ENCODE results near the gene PTH2.

PTH2 gene

DNA sequence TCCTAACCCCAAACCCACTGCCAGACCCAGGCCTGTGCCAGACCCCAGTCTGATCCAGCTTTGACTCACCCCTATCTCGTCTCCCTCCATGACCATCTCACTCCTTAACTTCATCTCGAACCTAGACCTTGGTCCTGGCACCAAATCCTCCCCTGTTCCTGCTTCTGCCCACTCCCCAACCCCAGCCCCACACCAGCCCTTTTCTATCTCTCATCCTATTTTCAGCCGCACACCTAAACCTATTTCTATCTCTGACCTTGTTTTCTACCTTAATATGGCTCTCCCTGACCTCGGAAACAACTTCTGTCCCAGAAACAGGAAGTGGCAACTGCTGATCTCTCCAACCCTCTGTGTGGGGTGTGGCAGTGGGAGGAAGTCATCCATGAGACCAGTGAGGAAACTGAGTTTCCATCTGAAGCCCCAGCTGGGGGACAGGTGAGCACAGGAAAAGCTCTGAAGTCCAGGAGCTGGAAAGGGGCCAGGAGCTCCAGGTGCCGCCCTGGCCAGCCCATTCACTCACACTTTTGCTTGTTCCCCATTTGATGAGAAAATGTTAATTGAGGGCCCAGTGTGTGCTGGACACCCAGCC is 13.7 kb downstream of the PTH2 start:
- no peak for DNase-seq (ENCODE audit: low spot score)

DNA sequence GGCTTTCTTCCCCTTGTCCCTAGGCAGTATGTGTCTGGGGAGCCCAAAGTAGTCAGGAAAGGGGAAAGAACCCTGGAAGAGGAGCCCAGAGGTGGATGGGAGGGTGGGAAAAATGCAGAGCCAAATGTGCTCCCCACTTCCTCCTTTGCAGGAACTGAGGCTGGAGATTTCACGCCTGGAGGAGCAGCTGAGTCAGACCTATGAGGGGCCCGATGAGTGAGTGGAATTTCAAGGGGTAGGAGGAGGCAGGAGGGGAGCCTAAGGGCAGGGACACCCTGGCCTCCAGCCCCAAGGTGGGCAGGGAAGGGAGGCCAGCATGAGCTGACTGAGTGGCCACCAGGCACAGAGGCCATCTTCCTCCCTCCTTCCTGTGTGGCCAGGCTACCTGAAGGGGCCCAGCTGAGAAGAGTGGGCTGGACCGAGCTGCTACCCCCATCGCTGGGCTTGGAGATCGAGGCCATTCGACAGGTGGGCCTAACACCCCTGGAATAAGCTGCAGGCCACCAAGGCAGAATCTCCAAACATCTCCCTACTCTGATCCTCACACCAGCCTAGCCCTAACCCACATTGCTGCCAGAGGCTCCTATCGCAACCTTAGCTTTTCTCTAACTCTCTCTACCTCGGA is 14.3 kb downstream of the PTH2 start:
- DNase-seq (ENCODE audit: low spot score): no peak

- DNase-seq (ENCODE audit: low spot score): no peak
Observed at GRCh38 chr19:49407482-49408015, 15.7 kb downstream of the PTH2 start.

DNA sequence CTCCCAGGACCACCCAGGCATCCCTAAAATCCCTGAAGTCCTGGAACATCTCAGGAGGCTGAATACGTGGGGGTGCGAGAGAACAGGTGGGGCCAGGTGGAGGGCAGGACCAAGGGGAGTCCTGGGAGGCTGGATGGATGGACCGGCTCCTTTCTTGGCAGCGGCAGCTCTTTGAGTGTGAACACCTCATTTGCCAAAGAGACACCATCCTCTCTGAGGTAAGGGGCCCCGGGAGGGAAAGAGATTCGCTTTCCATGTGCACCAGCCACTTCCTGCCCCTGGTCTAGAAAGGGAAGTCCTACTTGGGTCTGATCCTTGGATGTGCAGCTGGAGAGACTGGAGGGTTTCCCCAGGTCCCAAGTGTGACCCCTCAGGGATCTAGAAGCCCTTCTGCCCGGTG is 16.2 kb downstream of the PTH2 start:
- DNase-seq (ENCODE audit: low spot score): no peak

DNA sequence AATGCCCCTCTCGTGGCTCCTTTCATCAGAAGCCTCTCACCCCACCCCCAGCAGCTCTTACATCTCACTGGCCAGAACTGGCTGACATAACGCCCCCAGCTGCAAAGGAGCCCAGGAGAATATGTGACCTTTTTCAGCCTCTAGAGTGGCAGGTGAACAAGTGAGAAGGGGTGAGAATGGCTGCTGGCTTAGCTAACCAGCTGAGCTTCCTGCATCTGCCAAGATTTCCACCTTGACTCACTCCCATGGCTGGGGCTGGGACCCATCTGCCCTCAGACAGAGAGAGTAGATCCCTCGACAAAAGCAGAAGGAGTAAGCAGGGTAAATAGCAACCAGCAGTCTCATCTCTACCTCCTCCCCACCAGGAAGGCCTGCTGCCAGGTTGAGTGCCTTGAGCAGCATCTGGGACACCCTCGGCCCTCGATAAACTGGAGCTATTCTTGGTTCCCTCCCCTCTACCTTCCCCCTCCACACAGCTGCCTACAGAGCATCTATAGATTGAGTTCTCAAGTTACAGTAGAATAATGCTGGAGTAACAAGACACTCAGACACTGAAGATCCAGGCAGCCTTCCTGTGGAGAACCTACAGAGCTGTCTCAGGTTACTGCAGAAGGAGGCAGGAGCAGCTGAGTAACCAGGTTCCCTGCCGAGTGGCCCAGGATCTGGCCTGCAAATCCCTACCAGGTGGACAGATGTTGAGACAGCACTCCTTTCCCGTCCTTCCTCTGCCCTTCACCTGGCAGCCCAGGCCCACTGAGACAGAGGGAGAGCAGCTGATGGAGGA is 19.6 kb downstream of the PTH2 start:
- DNase-seq (ENCODE audit: low spot score): peak; percentile 64

DNA sequence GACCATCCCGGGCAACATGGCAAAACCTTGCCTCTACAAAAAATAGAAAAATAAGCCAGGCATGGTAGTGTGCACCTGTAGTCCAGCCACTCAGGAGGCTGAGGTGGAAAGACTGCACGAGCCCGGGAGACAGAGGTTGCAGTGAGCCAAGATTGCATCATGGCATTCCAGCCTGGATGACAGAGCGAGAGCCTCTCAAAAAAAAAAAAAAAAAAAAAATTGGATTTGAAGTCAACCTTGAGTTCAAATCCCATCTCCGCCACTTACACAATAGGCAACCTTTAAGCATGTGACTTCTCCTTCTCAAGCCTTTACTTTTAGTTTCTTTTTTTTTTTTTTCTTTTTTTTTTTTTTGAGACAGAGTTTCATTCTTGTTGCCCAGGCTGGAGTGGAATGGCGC is 23.2 kb downstream of the PTH2 start:
- DNase-seq (ENCODE audit: low spot score): no peak

DNA sequence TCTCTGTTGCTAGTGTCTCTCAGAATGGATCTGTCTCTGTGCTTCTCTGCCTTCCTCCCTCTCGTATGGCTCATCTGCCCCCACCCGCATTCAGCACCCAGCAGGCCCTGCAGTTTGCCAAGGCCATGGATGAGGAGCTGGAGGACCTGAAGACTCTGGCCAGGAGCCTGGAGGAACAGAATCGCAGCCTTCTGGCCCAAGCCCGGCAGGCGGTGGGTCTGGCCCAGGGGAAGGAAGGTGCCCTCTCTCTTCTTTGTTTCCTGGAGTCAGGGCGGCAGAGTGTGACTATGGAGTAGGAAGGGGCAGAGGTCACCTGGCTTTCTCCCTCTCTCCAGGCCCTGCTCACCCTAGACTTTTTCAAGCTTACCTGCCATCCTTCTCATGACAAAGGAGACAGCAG is 24.3 kb downstream of the PTH2 start:
- DNase-seq (ENCODE audit: low spot score): peak; percentile 45

- peak; percentile 51 for DNase-seq (ENCODE audit: low spot score)
Observed at GRCh38 chr19:49398001-49398615, 25.1 kb downstream of the PTH2 start.

DNA sequence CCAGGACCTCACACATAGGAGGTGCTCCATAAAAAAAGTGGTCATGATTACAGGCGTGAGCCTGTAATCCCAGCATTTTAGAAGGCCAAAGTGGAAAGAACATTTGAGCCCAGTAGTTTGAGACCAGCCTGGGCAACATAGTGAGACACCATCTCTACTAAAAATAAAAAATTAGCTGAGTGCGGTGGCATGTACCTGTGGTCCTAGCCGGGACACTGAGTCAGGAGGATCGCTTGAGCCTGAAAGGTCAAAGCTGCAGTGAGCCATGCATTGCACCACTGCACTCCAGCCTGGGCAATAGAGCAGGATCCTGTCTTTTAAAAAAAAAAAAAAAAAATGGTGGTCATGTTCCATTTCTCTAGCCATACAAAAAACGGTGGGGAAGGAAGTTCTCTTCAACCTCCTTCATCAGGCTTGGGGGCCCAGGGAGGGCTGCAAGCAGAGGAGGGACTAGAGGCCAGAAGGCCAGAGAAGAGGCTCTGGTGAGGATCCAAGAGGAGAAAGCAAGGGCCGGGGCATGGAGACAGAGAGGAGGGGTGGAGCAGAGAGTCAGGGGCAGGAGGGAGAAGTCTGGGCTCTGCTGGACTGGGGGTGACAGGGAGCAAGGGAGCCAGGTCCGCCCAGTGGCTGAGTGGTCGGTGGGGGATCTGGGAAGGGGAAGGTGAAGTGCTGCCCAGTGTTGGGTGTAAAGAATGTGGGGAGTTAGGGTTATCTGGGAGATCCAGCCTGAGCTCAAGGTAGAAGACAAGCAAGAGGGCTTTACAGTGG is 26.3 kb downstream of the PTH2 start:
- DNase-seq (ENCODE audit: low spot score): no peak

DNA sequence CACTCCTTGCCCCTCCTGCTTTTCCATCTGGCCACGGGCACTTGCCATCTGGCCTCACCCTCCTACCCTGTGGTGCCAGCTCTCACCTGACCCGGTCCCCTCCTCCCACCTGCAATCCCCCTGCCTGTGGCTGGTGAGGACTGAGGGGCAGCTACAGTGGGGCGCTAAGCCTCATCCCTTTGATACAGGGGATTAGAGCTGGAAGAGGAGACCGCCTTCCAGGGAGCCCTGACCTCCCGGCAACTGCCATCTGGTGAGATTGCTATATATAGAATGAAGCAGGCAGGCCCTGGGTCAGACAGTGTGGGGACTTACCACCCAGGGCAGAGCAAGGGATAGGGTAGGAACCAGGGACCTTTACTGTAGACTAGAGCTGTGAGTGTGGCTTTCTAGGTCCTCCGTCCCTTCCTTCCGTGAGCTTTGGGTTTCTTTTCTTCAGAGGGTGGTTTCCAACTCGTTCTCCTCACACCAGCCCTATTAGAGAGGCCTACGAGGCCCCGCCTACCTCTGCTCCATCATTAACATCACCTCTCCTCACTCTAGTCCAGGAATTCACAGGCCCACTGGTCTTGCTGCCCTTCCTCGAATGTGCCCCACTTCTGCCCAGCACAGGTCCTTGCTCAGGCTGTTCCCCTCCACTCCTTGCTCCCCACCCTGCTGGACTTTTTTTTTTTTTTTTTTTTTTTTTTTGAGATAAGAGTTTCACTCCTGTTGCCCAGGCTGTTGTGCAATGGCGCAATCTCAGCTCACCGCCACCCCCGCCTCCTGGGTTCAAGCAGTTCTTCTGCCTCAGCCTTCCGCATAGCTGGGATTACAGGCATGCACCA is 27.4 kb downstream of the PTH2 start:
- no peak for DNase-seq (ENCODE audit: low spot score)

GRCh38 chr19:49393881-49394280 is 29.4 kb downstream of the PTH2 start:
- no peak for DNase-seq (ENCODE audit: low spot score)

- peak; percentile 84 for DNase-seq (ENCODE audit: low spot score)
Observed at GRCh38 chr19:49391581-49392399, 31.5 kb downstream of the PTH2 start.

DNA sequence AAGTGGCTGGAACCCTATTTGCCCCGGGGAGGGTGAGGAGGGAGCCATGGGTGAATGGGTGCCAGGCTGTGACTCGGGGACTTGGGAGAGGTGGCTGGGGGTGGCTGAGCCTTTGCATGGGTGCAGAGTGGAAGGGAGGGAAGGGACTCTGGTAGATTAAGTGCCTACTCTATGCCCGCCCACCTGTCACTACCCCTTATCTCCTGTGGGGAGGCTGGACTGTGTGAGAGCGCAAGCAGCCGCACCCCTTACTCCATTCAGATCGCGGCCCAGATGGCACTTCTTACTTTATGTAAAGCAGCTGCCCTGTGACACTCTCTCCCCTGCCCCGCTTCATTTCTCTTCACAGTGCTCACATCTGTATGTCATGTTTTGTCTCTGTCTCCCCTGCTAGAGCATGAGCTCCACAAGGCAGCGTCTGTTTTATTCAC is 32.3 kb downstream of the PTH2 start:
- no peak for DNase-seq (ENCODE audit: low spot score)

- no peak for DNase-seq (ENCODE audit: low spot score)
Observed at GRCh38 chr19:49390131-49390928, 32.9 kb downstream of the PTH2 start.

- DNase-seq (ENCODE audit: low spot score): no peak
Observed at GRCh38 chr19:49389406-49389805, 33.8 kb downstream of the PTH2 start.

GRCh38 chr19:49387936-49388372 is 35.3 kb downstream of the PTH2 start, which contains the start of gene KASH5:
KASH5 (plus strand) TSS chr19:49388249; CDS start chr19:49390884, 2,635 bp downstream.
- no peak for DNase-seq (ENCODE audit: low spot score)

DNA sequence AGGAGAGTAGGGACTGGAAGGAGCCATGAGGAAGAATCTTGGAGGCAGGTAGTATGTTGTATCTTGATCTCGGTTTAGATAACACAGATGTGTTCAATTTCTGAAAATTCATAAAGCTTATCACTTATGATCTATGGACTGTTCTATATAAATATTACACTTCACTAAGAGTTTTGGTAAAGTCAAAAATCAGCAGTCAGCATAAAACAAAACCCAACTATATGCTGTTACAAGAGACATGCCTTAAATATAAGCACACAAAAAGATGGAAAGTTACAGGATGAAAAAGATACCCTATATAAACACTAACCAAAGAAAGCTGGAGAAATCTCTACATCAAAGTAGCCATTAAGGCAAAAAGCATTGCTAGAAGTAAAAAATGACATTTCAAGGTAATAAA is 39.6 kb downstream of the PTH2 start:
- DNase-seq (ENCODE audit: low spot score): no peak

DNA sequence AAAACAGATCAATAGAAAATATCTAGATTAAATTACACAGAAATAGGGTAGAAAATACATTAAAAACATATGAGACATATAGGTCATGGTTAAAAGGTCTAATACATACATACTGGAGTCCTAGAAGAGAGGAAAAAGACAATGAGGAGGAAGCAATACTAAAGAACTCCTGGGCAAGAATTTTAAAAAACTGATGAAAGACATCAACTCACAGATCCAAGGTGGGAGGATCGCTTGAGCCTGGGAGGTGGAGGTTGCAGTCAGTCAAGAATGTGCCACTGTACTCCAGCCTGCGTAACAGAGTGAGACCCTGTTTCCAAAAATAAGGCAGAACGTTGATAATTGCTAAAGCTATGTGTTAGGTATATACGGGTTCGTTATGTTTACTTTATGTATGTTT is 40.6 kb downstream of the PTH2 start:
- no peak for DNase-seq (ENCODE audit: low spot score)

GRCh38 chr19:49380391-49380790 is 42.9 kb downstream of the PTH2 start:
- DNase-seq (ENCODE audit: low spot score): no peak
